Neural cell (in vitro differentiated cells): Measurements from ENCODE around the gene ARL4A.

ENCODE experiments used
- CTCF ChIP-seq: fragments of 450-650 bp; IDR thresholded peaks from 2 replicates; pipeline ENCODE4 v1.5.1; 2014; ENCODE audit warnings: antibody characterized with exemption, mild to moderate bottlenecking, moderate library complexity; ENCODE audit not compliant: poor library complexity, severe bottlenecking
- EP300 ChIP-seq: fragments of 450-650 bp; conservative IDR thresholded peaks from 2 replicates; pipeline ENCODE4 v1.6.1; 2014; ENCODE audit warnings: antibody characterized with exemption, mild to moderate bottlenecking, moderate library complexity; ENCODE audit not compliant: poor library complexity, severe bottlenecking
- EZH2 ChIP-seq: fragments of 200-600, 300-800 bp; shearing (Covaris generic), sonication (generic); IDR thresholded peaks from 2 replicates; pipeline ENCODE4 v1.6.1; 2014; ENCODE audit warnings: antibody characterized with exemption, low read length, borderline replicate concordance, mild to moderate bottlenecking; ENCODE audit not compliant: insufficient read depth, poor library complexity, severe bottlenecking
- MXI1 ChIP-seq: fragments of 450-650 bp; conservative IDR thresholded peaks from 2 replicates; pipeline ENCODE4 v1.6.1; 2014; ENCODE audit warnings: antibody characterized with exemption, mild to moderate bottlenecking; ENCODE audit not compliant: poor library complexity, severe bottlenecking
- POLR2AphosphoS5 ChIP-seq: IDR thresholded peaks from 2 replicates; pipeline ENCODE4 v1.6.1; 2012
- REST ChIP-seq: IDR thresholded peaks from 2 replicates; pipeline ENCODE4 v1.6.1; 2012; ENCODE audit warnings: borderline replicate concordance
- SMC3 ChIP-seq: fragments of 450-650 bp; conservative IDR thresholded peaks from 2 replicates; pipeline ENCODE4 v1.6.1; 2014; ENCODE audit warnings: antibody characterized with exemption, mild to moderate bottlenecking, moderate library complexity; ENCODE audit not compliant: poor library complexity
- TAF1 ChIP-seq: IDR thresholded peaks from 2 replicates; pipeline ENCODE4 v1.6.1; 2012; ENCODE audit warnings: low read depth

- no peak for TF ChIP-seq CTCF
- no peak for TF ChIP-seq SMC3
- no peak for TF ChIP-seq EP300
- no peak for TF ChIP-seq REST
- TF ChIP-seq MXI1 = no peak
- no peak for TF ChIP-seq TAF1
- TF ChIP-seq POLR2AphosphoS5 = no peak
- no peak for TF ChIP-seq EZH2
Measured at GRCh38 chr7:12694817-12695216, 7.4 kb downstream of the ARL4A start.
